DOHH2 (cell line): ENCODE measurements around the gene SCUBE1.

Experiments used
- H3F3A ChIP-seq: fragments of 200-600 bp; sonication (generic), shearing (Covaris generic); 2 replicates; pipeline ENCODE4 v1.6.0; 2016; ENCODE audit warnings: antibody characterized with exemption, mild to moderate bottlenecking; ENCODE audit not compliant: control insufficient read depth, insufficient read depth
- H3K27ac ChIP-seq: fragments of 200-600 bp; sonication (generic); 2 replicates; pipeline ENCODE4 v1.5.1; 2014; ENCODE audit warnings: low read depth, mild to moderate bottlenecking, low read length, moderate library complexity
- H3K27me3 ChIP-seq: fragments of 200-600 bp; sonication (generic); 2 replicates; pipeline ENCODE4 v1.6.1; 2014; ENCODE audit warnings: mild to moderate bottlenecking, low read length, mixed read lengths; ENCODE audit not compliant: control insufficient read depth
- H3K36me3 ChIP-seq: fragments of 200-600 bp; sonication (generic); 2 replicates; pipeline ENCODE4 v1.6.1; 2014; ENCODE audit warnings: mild to moderate bottlenecking, low read length, moderate library complexity, mixed read lengths; ENCODE audit not compliant: control insufficient read depth
- H3K4me1 ChIP-seq: fragments of 200-600 bp; sonication (generic); 2 replicates; pipeline ENCODE4 v1.6.1; 2014; ENCODE audit warnings: mild to moderate bottlenecking, low read length, mixed read lengths; ENCODE audit not compliant: control insufficient read depth
- H3K4me2 ChIP-seq: fragments of 200-600 bp; sonication (generic); 2 replicates; pipeline ENCODE4 v1.6.0; 2014; ENCODE audit warnings: mild to moderate bottlenecking, low read length, moderate library complexity
- H3K4me3 ChIP-seq: fragments of 200-600 bp; sonication (generic); 2 replicates; pipeline ENCODE4 v1.5.1; 2014; ENCODE audit warnings: mild to moderate bottlenecking, low read length, mixed read lengths
- H3K79me2 ChIP-seq: fragments of 200-600 bp; sonication (generic); 2 replicates; pipeline ENCODE4 v1.6.1; 2014; ENCODE audit warnings: mild to moderate bottlenecking, low read length, mixed read lengths; ENCODE audit not compliant: control insufficient read depth
- H3K9me2 ChIP-seq: fragments of 200-600 bp; sonication (generic); replicated peaks from 2 replicates; pipeline ENCODE4 v1.6.1; 2014; ENCODE audit warnings: mild to moderate bottlenecking, low read length, mixed read lengths; ENCODE audit not compliant: control insufficient read depth
- H3K9me3 ChIP-seq: fragments of 200-600 bp; sonication (generic); 2 replicates; pipeline ENCODE4 v1.6.1; 2014; ENCODE audit warnings: antibody characterized with exemption, low read length, mixed read lengths; ENCODE audit not compliant: control insufficient read depth, insufficient read depth
- H4K20me1 ChIP-seq: fragments of 200-600 bp; sonication (generic); 2 replicates; pipeline ENCODE4 v1.6.0; 2014; ENCODE audit warnings: low read depth, mild to moderate bottlenecking, antibody characterized with exemption, low read length, moderate library complexity; ENCODE audit not compliant: control insufficient read depth, insufficient read depth
- EZH2phosphoT487 ChIP-seq: fragments of 200-600 bp; sonication (generic); IDR thresholded peaks from 2 replicates; pipeline ENCODE4 v1.6.1; 2017; ENCODE audit warnings: borderline replicate concordance, mild to moderate bottlenecking, antibody characterized with exemption, low read length, moderate library complexity, mixed read lengths
- TF ChIP-seq, protein P1 (sequence below): fragments of 200-600 bp; sonication (generic); IDR thresholded peaks from one replicate; pipeline ENCODE4 v1.5.1; 2014; ENCODE audit warnings: antibody characterized with exemption, mild to moderate bottlenecking, low read depth, low read length; ENCODE audit not compliant: poor library complexity, severe bottlenecking

Gene SCUBE1

DNA sequence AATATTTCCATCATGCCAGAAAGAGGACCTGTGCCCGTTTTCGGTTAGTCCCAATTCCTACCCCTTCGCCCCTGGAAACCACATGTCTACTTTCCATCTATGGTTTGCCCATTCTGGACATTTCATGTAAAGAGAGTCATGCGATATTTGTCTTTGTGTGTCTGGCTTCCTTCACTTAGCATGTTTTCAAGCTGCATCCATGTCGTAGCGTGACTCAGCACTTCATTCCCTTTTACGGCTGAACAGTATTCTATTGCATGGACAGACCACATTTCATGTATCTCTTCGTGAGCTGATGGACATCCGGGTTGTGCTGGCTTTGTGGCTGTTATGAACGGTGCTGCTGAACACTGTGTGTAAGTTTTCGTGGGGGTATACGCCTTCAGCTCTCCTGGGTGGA, 43.4 kb downstream of the SCUBE1 start:
- Histone ChIP-seq H3K27me3 (no peaks in the 10 kb centered on the region), H3K4me1 (no peaks in the 10 kb centered on the region), H3K27ac (no peak overlapping the region), H3K79me2 (no peaks in the 10 kb centered on the region), H3K9me2 (no peaks in the 10 kb centered on the region), H3K36me3 (no peaks in the 10 kb centered on the region), H3F3A (no peaks in the 10 kb centered on the region), H3K4me2 (no peak overlapping the region), H3K9me3 (no peaks in the 10 kb centered on the region), H3K4me3 (no peak overlapping the region), H4K20me1 (no peaks in the 10 kb centered on the region; the same call in 1 of the 2 replicates)
- TF ChIP-seq, protein P1, sequence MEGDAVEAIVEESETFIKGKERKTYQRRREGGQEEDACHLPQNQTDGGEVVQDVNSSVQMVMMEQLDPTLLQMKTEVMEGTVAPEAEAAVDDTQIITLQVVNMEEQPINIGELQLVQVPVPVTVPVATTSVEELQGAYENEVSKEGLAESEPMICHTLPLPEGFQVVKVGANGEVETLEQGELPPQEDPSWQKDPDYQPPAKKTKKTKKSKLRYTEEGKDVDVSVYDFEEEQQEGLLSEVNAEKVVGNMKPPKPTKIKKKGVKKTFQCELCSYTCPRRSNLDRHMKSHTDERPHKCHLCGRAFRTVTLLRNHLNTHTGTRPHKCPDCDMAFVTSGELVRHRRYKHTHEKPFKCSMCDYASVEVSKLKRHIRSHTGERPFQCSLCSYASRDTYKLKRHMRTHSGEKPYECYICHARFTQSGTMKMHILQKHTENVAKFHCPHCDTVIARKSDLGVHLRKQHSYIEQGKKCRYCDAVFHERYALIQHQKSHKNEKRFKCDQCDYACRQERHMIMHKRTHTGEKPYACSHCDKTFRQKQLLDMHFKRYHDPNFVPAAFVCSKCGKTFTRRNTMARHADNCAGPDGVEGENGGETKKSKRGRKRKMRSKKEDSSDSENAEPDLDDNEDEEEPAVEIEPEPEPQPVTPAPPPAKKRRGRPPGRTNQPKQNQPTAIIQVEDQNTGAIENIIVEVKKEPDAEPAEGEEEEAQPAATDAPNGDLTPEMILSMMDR = no peak
- TF ChIP-seq EZH2phosphoT487 = no peak

- Histone ChIP-seq H3F3A (no peaks in the 10 kb centered on the region), H3K9me3 (no peaks in the 10 kb centered on the region), H3K27me3 (no peaks in the 10 kb centered on the region), H4K20me1 (no peaks in the 10 kb centered on the region; the same call in 1 of the 2 replicates), H3K9me2 (no peaks in the 10 kb centered on the region), H3K4me2 (no peak overlapping the region), H3K79me2 (no peaks in the 10 kb centered on the region), H3K4me3 (no peak overlapping the region), H3K27ac (no peak overlapping the region), H3K36me3 (no peaks in the 10 kb centered on the region), H3K4me1 (no peaks in the 10 kb centered on the region)
- TF ChIP-seq, protein P1 = no peak
- no peak for TF ChIP-seq EZH2phosphoT487
Observed at GRCh38 chr22:43298062-43298801, 44.9 kb downstream of the SCUBE1 start.

DNA sequence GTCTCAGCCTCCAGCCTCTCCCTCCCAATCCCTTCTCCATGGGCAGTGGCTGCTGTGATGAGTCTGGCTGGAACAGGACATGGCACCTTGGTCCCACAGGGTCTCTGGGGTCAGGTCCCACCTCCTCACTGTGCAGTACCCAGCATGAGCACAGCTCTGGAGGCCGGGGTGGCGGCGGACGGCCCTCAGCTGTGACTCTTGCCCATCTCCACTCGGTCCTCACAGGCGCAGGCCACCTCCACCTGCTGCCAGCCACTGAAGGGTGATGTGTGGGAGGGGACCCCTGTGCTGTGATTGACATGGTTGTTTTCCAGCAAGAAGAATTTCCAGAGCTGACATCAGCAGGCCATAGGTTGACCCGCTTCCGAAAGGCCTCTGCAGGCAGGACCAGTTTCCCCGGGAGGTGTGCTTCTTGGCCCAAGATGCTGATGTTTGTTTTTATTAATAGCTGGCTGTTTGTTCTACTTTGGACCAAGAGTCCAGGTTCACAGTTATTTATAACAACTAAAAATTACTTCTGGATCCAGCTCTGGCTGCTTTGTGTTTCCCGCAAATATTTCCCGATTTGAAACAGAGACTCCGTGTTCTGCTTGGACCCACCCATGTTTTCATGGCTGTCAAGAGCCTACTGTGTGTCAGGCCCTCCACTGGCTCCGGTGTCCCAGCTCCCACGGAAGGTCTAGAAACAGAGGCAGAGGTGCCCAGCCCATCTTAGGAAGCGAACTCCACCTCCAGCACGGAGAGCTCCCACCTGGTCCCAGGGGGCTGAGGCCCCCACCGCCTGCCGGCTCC, 45.7 kb downstream of the SCUBE1 start:
- Histone ChIP-seq H3K36me3 (no peaks in the 10 kb centered on the region), H3F3A (no peaks in the 10 kb centered on the region), H3K27me3 (no peaks in the 10 kb centered on the region), H3K4me1 (no peaks in the 10 kb centered on the region), H4K20me1 (no peaks in the 10 kb centered on the region; the same call in 1 of the 2 replicates), H3K9me3 (no peaks in the 10 kb centered on the region), H3K27ac (no peak overlapping the region), H3K79me2 (no peaks in the 10 kb centered on the region), H3K4me2 (no peak overlapping the region), H3K9me2 (no peaks in the 10 kb centered on the region), H3K4me3 (no peak overlapping the region)
- TF ChIP-seq, protein P1 = no peak
- no peak for TF ChIP-seq EZH2phosphoT487
